Measurements from ENCODE around the gene PGM1. TPM values are rescaled to one million over a fixed set of nuclear protein-coding genes. Genes with fewer than 3 reads are reported as not detected.

PGM1 gene
- total RNA-seq, 1 donor from 2014 or later: 36.9 TPM

DNA sequence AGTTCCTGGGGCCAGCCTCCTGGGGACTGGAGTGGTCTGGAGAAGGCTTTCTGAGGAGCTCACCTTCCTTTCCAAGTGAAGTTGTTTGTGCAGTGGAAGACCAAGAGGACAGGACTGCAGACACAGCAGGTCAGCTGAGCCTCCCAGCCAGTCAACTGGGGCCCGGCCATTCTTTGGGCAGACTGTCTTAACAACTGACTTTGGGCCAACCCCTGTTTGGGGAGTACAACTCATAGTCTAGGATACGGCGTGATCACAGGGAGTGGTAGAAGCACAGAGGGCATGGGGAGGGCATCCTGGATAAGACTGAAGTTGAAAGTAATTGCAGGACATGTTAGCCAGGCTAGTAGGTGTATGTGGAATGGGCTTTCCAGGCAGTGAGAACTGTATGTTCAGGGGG, 50.3 kb downstream of the PGM1 start:
- Mint-ChIP-seq H3K4me1 (ENCODE audit: low read depth, unreplicated experiment) (no peaks in the 10 kb centered on the region), H3K9me3 (ENCODE audit: unreplicated experiment) (no peaks in the 10 kb centered on the region), H3K27me3 (ENCODE audit: low read depth, unreplicated experiment) (no peaks in the 10 kb centered on the region), H3K27ac (ENCODE audit: unreplicated experiment) (no peak overlapping the region), H3K36me3 (ENCODE audit: low read depth, unreplicated experiment) (peaks cover 21% of the 10 kb centered on the region), H3K4me3 (ENCODE audit: unreplicated experiment) (no peak overlapping the region)
- H3K27ac ChIP-seq (ENCODE audit: low read depth, low read length): no peak overlapping the region
- H3K4me2 ChIP-seq (ENCODE audit: low read length): no peak overlapping the region
- H3K27me3 ChIP-seq (ENCODE audit: insufficient read depth, low read length): no peaks in the 10 kb centered on the region
- TF ChIP-seq EZH2 (IDR thresholded peaks at IDR 0.05; ENCODE audit: insufficient read depth, low read length): no peak
- no peak for TF ChIP-seq CTCF (IDR thresholded peaks at IDR 0.05; ENCODE audit: insufficient read depth, low read depth, low read length)
- no peak overlapping the region for H3K9ac ChIP-seq (ENCODE audit: low read length)
- no peak overlapping the region for H3K4me3 ChIP-seq (ENCODE audit: insufficient read depth, low read depth, low read length)
- DNase-seq (ENCODE audit: low read depth) (no peak), FAIRE-seq (no peak)
- H3K4me1 ChIP-seq (ENCODE audit: insufficient read depth, low read length): no peaks in the 10 kb centered on the region
- H3K36me3 ChIP-seq (ENCODE audit: insufficient read depth, low read length): peaks cover 3% of the 10 kb centered on the region
- no peaks in the 10 kb centered on the region for H3K9me3 ChIP-seq (ENCODE audit: insufficient read depth, low read depth, low read length)
- H2AFZ ChIP-seq (ENCODE audit: low read depth, low read length): no peak overlapping the region
- H4K20me1 ChIP-seq (ENCODE audit: insufficient read depth, low read length): no peaks in the 10 kb centered on the region
- no peaks in the 10 kb centered on the region for H3K79me2 ChIP-seq (ENCODE audit: insufficient read depth, low read length)

GRCh38 chr1:63643926-63644325, 50.7 kb downstream of the PGM1 start:
- Histone ChIP-seq H3K79me2 (ENCODE audit: insufficient read depth, low read length) (no peaks in the 10 kb centered on the region), H4K20me1 (ENCODE audit: insufficient read depth, low read length) (no peaks in the 10 kb centered on the region), H3K9ac (ENCODE audit: low read length) (no peak overlapping the region), H3K27me3 (ENCODE audit: insufficient read depth, low read length) (no peaks in the 10 kb centered on the region), H3K27ac (ENCODE audit: low read depth, low read length) (no peak overlapping the region), H3K9me3 (ENCODE audit: insufficient read depth, low read depth, low read length) (no peaks in the 10 kb centered on the region), H3K36me3 (ENCODE audit: insufficient read depth, low read length) (no peaks in the 10 kb centered on the region), H3K4me3 (ENCODE audit: insufficient read depth, low read depth, low read length) (no peak overlapping the region), H3K4me1 (ENCODE audit: insufficient read depth, low read length) (no peaks in the 10 kb centered on the region), H3K4me2 (ENCODE audit: low read length) (no peak overlapping the region), H2AFZ (ENCODE audit: low read depth, low read length) (no peak overlapping the region)
- no peak for TF ChIP-seq EZH2 (IDR thresholded peaks at IDR 0.05; ENCODE audit: insufficient read depth, low read length)
- no peak for TF ChIP-seq CTCF (IDR thresholded peaks at IDR 0.05; ENCODE audit: insufficient read depth, low read depth, low read length)
- Mint-ChIP-seq H3K27me3 (ENCODE audit: low read depth, unreplicated experiment) (no peaks in the 10 kb centered on the region), H3K36me3 (ENCODE audit: low read depth, unreplicated experiment) (peaks cover 23% of the 10 kb centered on the region), H3K9me3 (ENCODE audit: unreplicated experiment) (no peaks in the 10 kb centered on the region), H3K27ac (ENCODE audit: unreplicated experiment) (no peak overlapping the region), H3K4me1 (ENCODE audit: low read depth, unreplicated experiment) (no peaks in the 10 kb centered on the region), H3K4me3 (ENCODE audit: unreplicated experiment) (no peak overlapping the region)
- DNase-seq (ENCODE audit: low read depth) (no peak), FAIRE-seq (no peak)

DNA sequence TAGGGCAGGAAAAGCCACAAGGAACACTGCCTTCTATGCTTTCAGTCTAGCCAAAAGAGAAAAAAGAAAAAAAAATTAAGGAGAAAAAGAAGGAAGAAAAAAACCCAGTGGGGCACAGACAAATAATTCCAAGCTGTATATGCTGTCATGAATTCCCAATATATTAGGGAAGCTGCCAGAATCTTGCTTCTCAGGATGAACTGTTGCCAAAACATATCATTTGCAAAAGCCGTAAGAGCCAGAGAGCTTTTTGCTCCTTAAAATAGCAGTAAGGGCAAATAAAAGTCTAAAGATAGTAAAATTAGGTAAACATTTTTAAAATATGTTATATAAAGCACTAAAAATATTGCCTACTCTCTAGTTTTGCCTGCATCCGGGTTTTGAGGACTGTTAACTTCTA, 52.1 kb downstream of the PGM1 start:
- Histone ChIP-seq H3K79me2 (ENCODE audit: insufficient read depth, low read length) (no peaks in the 10 kb centered on the region), H3K27ac (ENCODE audit: low read depth, low read length) (no peak overlapping the region), H3K27me3 (ENCODE audit: insufficient read depth, low read length) (no peaks in the 10 kb centered on the region), H4K20me1 (ENCODE audit: insufficient read depth, low read length) (no peaks in the 10 kb centered on the region), H3K4me3 (ENCODE audit: insufficient read depth, low read depth, low read length) (no peak overlapping the region), H3K9me3 (ENCODE audit: insufficient read depth, low read depth, low read length) (no peaks in the 10 kb centered on the region), H3K36me3 (ENCODE audit: insufficient read depth, low read length) (no peaks in the 10 kb centered on the region), H3K9ac (ENCODE audit: low read length) (no peak overlapping the region), H2AFZ (ENCODE audit: low read depth, low read length) (no peak overlapping the region), H3K4me1 (ENCODE audit: insufficient read depth, low read length) (no peaks in the 10 kb centered on the region), H3K4me2 (ENCODE audit: low read length) (no peak overlapping the region)
- TF ChIP-seq EZH2 (IDR thresholded peaks at IDR 0.05; ENCODE audit: insufficient read depth, low read length) (no peak), CTCF (IDR thresholded peaks at IDR 0.05; ENCODE audit: insufficient read depth, low read depth, low read length) (no peak)
- H3K9me3 Mint-ChIP-seq (ENCODE audit: unreplicated experiment): no peaks in the 10 kb centered on the region
- no peak overlapping the region for H3K4me3 Mint-ChIP-seq (ENCODE audit: unreplicated experiment)
- H3K27ac Mint-ChIP-seq (ENCODE audit: unreplicated experiment): no peak overlapping the region
- no peak for DNase-seq (ENCODE audit: low read depth)
- H3K4me1 Mint-ChIP-seq (ENCODE audit: low read depth, unreplicated experiment): no peaks in the 10 kb centered on the region
- no peak for FAIRE-seq
- H3K27me3 Mint-ChIP-seq (ENCODE audit: low read depth, unreplicated experiment): no peaks in the 10 kb centered on the region
- H3K36me3 Mint-ChIP-seq (ENCODE audit: low read depth, unreplicated experiment): peaks cover 21% of the 10 kb centered on the region
